Stimulated activated effector memory CD8-positive, alpha-beta T cell treated with anti-CD3 and anti-CD28 coated beads, Interleukin-12 subunit alpha, Interleukin-12 subunit beta, amount 100 ng/mL, for 72 hours (primary cell): ENCODE results near the gene WNT2.
A peak's percentile ranks its signal among the peaks of the same experiment; 100 is the strongest.
"Not testable (repeated sequence)": the region's sequence is repeated elsewhere in the genome, so short reads cannot be mapped to it uniquely, and the experiment has no call there.

Experiments used
- ATAC-seq: fragments of 150-1000 bp; cut with Tn5 transposase; 2 replicates; pipeline ENCODE4 v1.10.0; 2021
- DNase-seq, 2 donors: peaks; one replicate each; pipeline ENCODE4 v3.0.0; 2021 to 2022; ENCODE audit warnings: low spot score in 2 of 2
- H3K27ac Mint-ChIP-seq: one replicate; pipeline ENCODE4 v1.8.0; 2022; ENCODE audit warnings: mild to moderate bottlenecking, mixed read lengths
- H3K36me3 Mint-ChIP-seq: one replicate; pipeline ENCODE4 v1.8.0; 2022; ENCODE audit warnings: mild to moderate bottlenecking, mixed read lengths
- H3K4me1 Mint-ChIP-seq: one replicate; pipeline ENCODE4 v1.8.0; 2022; ENCODE audit warnings: mixed read lengths
- H3K4me3 Mint-ChIP-seq: one replicate; pipeline ENCODE4 v1.8.0; 2022; ENCODE audit warnings: mild to moderate bottlenecking, mixed read lengths
- H3K9me3 Mint-ChIP-seq: one replicate; pipeline ENCODE4 v1.8.0; 2022; ENCODE audit warnings: mixed read lengths

The WNT2 gene

GRCh38 chr7:117323305-117323850 is 520 bp upstream of the WNT2 start:
- DNase-seq (no peak), ATAC-seq (no peak)
- H3K36me3 Mint-ChIP-seq: no peaks in the 10 kb centered on the region
- H3K4me3 Mint-ChIP-seq: no peak overlapping the region
- peaks cover 10% of the 10 kb centered on the region for H3K4me1 Mint-ChIP-seq
- no peaks in the 10 kb centered on the region for H3K9me3 Mint-ChIP-seq
- no peak overlapping the region for H3K27ac Mint-ChIP-seq

- no peak for DNase-seq
- Mint-ChIP-seq H3K9me3 (no peaks in the 10 kb centered on the region), H3K4me1 (peaks cover 10% of the 10 kb centered on the region), H3K36me3 (no peaks in the 10 kb centered on the region), H3K27ac (no peak overlapping the region), H3K4me3 (no peak overlapping the region)
- peak; percentile 30 for ATAC-seq
These were observed 2.3 kb downstream of the WNT2 start for GRCh38 chr7:117320523-117320922.

- H3K27ac Mint-ChIP-seq: no peak overlapping the region
- peaks cover 10% of the 10 kb centered on the region for H3K4me1 Mint-ChIP-seq
- no peaks in the 10 kb centered on the region for H3K36me3 Mint-ChIP-seq
- DNase-seq (no peak), ATAC-seq (no peak)
- no peak overlapping the region for H3K4me3 Mint-ChIP-seq
- H3K9me3 Mint-ChIP-seq: no peaks in the 10 kb centered on the region
These were observed 3.7 kb downstream of the WNT2 start for GRCh38 chr7:117319181-117319580.

GRCh38 chr7:117313582-117313981 is 9.3 kb downstream of the WNT2 start:
- ATAC-seq (no peak), DNase-seq (no peak)
- Mint-ChIP-seq H3K27ac (no peak overlapping the region), H3K4me3 (no peak overlapping the region), H3K4me1 (no peaks in the 10 kb centered on the region), H3K36me3 (no peaks in the 10 kb centered on the region), H3K9me3 (no peaks in the 10 kb centered on the region)

- Mint-ChIP-seq H3K27ac (no peak overlapping the region), H3K4me3 (no peak overlapping the region), H3K4me1 (no peaks in the 10 kb centered on the region), H3K36me3 (no peaks in the 10 kb centered on the region), H3K9me3 (no peaks in the 10 kb centered on the region)
- no peak for DNase-seq
- ATAC-seq: no peak
These were observed 10.0 kb downstream of the WNT2 start for GRCh38 chr7:117312593-117313580.

GRCh38 chr7:117308891-117309290 is 14.0 kb downstream of the WNT2 start:
- H3K9me3 Mint-ChIP-seq: no peaks in the 10 kb centered on the region
- no peak for DNase-seq
- ATAC-seq: no peak
- H3K4me3 Mint-ChIP-seq: no peak overlapping the region
- no peak overlapping the region for H3K27ac Mint-ChIP-seq
- H3K36me3 Mint-ChIP-seq: no peaks in the 10 kb centered on the region
- H3K4me1 Mint-ChIP-seq: no peaks in the 10 kb centered on the region

GRCh38 chr7:117302396-117302795 is 20.5 kb downstream of the WNT2 start:
- DNase-seq: no peak
- Mint-ChIP-seq H3K9me3 (no peaks in the 10 kb centered on the region), H3K36me3 (no peaks in the 10 kb centered on the region), H3K4me3 (no peak overlapping the region), H3K4me1 (no peaks in the 10 kb centered on the region), H3K27ac (no peak overlapping the region)
- no peak for ATAC-seq

GRCh38 chr7:117300506-117300905 is 22.4 kb downstream of the WNT2 start:
- H3K9me3 Mint-ChIP-seq, H3K4me3 Mint-ChIP-seq, H3K36me3 Mint-ChIP-seq, ATAC-seq, H3K27ac Mint-ChIP-seq, DNase-seq, H3K4me1 Mint-ChIP-seq: not testable (repeated sequence)

- no peak overlapping the region for H3K27ac Mint-ChIP-seq
- H3K4me3 Mint-ChIP-seq: no peak overlapping the region
- H3K4me1 Mint-ChIP-seq: no peaks in the 10 kb centered on the region
- H3K36me3 Mint-ChIP-seq: no peaks in the 10 kb centered on the region
- ATAC-seq: no peak
- DNase-seq: no peak
- H3K9me3 Mint-ChIP-seq: no peaks in the 10 kb centered on the region
These were observed 25.3 kb downstream of the WNT2 start for GRCh38 chr7:117297606-117298005.

- Mint-ChIP-seq H3K4me1 (no peaks in the 10 kb centered on the region), H3K36me3 (no peaks in the 10 kb centered on the region), H3K27ac (no peak overlapping the region), H3K9me3 (no peaks in the 10 kb centered on the region), H3K4me3 (no peak overlapping the region)
- ATAC-seq (no peak), DNase-seq (no peak)
These were observed 26.8 kb downstream of the WNT2 start for GRCh38 chr7:117296066-117296465.

GRCh38 chr7:117285826-117286225 is 37.0 kb downstream of the WNT2 start:
- H3K4me3 Mint-ChIP-seq: no peak overlapping the region
- no peaks in the 10 kb centered on the region for H3K36me3 Mint-ChIP-seq

GRCh38 chr7:117284692-117285091 is 38.2 kb downstream of the WNT2 start:
- Mint-ChIP-seq H3K4me3 (no peak overlapping the region), H3K36me3 (no peaks in the 10 kb centered on the region), H3K9me3 (no peaks in the 10 kb centered on the region)

More at GRCh38 chr7:117285826-117286225, 37.0 kb downstream of the WNT2 start:
- ATAC-seq (no peak), DNase-seq (no peak)
- H3K4me1 Mint-ChIP-seq: no peaks in the 10 kb centered on the region
- no peaks in the 10 kb centered on the region for H3K9me3 Mint-ChIP-seq
- no peak overlapping the region for H3K27ac Mint-ChIP-seq

GRCh38 chr7:117283779-117284178 is 39.1 kb downstream of the WNT2 start:
- DNase-seq (no peak), ATAC-seq (no peak)
- Mint-ChIP-seq H3K4me3 (no peak overlapping the region), H3K27ac (no peak overlapping the region), H3K4me1 (no peaks in the 10 kb centered on the region), H3K9me3 (no peaks in the 10 kb centered on the region), H3K36me3 (no peaks in the 10 kb centered on the region)

More at GRCh38 chr7:117284692-117285091, 38.2 kb downstream of the WNT2 start:
- no peak for ATAC-seq
- DNase-seq: no peak
- Mint-ChIP-seq H3K4me1 (no peaks in the 10 kb centered on the region), H3K27ac (no peak overlapping the region)

- Mint-ChIP-seq H3K27ac (no peak overlapping the region), H3K36me3 (no peaks in the 10 kb centered on the region), H3K9me3 (no peaks in the 10 kb centered on the region), H3K4me1 (no peaks in the 10 kb centered on the region), H3K4me3 (no peak overlapping the region)
- DNase-seq: no peak
- no peak for ATAC-seq
These were observed 39.5 kb downstream of the WNT2 start for GRCh38 chr7:117283371-117283770.

GRCh38 chr7:117282239-117282812 is 40.5 kb downstream of the WNT2 start:
- Mint-ChIP-seq H3K4me3 (no peak overlapping the region), H3K36me3 (no peaks in the 10 kb centered on the region), H3K4me1 (no peaks in the 10 kb centered on the region), H3K27ac (no peak overlapping the region), H3K9me3 (no peaks in the 10 kb centered on the region)
- ATAC-seq (peak; percentile 24), DNase-seq (no peak)

GRCh38 chr7:117281562-117281961 is 41.3 kb downstream of the WNT2 start:
- DNase-seq: no peak
- Mint-ChIP-seq H3K9me3 (no peaks in the 10 kb centered on the region), H3K4me1 (no peaks in the 10 kb centered on the region), H3K4me3 (no peak overlapping the region), H3K36me3 (no peaks in the 10 kb centered on the region), H3K27ac (no peak overlapping the region)
- no peak for ATAC-seq
